CD14-positive monocyte (primary cell): ENCODE results near the gene PGAP2. TPM values are rescaled to one million over a fixed set of nuclear protein-coding genes. Genes with fewer than 3 reads are reported as not detected.
"Not testable (repeated sequence)": the region's sequence is repeated elsewhere in the genome, so short reads cannot be mapped to it uniquely, and the experiment has no call there.

Experiments
- DNase-seq, 3 donors: peaks; one replicate each; pipeline ENCODE4 v3.0.0-alpha.2; 2011 to 2022
- H2AFZ ChIP-seq: 2 replicates; pipeline ENCODE4 v1.6.0; 2012; ENCODE audit warnings: mild to moderate bottlenecking, low read depth, low read length, inconsistent platforms; ENCODE audit not compliant: insufficient read depth, poor library complexity, severe bottlenecking
- H3K27ac ChIP-seq, 2 donors: 1 replicate in 1 of 2; 2 replicates in 1 of 2; pipeline ENCODE4 v1.5.1; 2012 to 2013; ENCODE audit warnings: low read length in 2 of 2, control low read depth in 1 of 2, inconsistent platforms in 1 of 2, low read depth in 1 of 2, mild to moderate bottlenecking in 1 of 2
- H3K27me3 ChIP-seq, 2 donors: one replicate each; pipeline versions ENCODE4 v1.6.0 to v1.6.1; 2011 to 2013; ENCODE audit warnings: low read length in 2 of 2; ENCODE audit not compliant: control insufficient read depth in 2 of 2, insufficient read depth in 2 of 2
- H3K36me3 ChIP-seq, 2 donors: replicated peaks in 1 of 2; 1 replicate in 1 of 2; 2 replicates in 1 of 2; pipeline versions ENCODE4 v1.5.1 to v1.6.1; 2012 to 2013; ENCODE audit warnings: low read length in 2 of 2, control low read depth in 1 of 2, inconsistent platforms in 1 of 2, mild to moderate bottlenecking in 1 of 2; ENCODE audit not compliant: insufficient read depth in 2 of 2, control insufficient read depth in 1 of 2
- H3K4me1 ChIP-seq, 2 donors: 1 replicate in 1 of 2; 2 replicates in 1 of 2; pipeline versions ENCODE4 v1.5.1 to v1.6.1; 2012 to 2013; ENCODE audit warnings: low read length in 2 of 2, control low read depth in 1 of 2, inconsistent platforms in 1 of 2, mild to moderate bottlenecking in 1 of 2, moderate library complexity in 1 of 2; ENCODE audit not compliant: insufficient read depth in 2 of 2, control insufficient read depth in 1 of 2
- H3K4me2 ChIP-seq: replicated peaks from 2 replicates; pipeline ENCODE3; 2012; ENCODE audit warnings: low read length, moderate library complexity, mild to moderate bottlenecking; ENCODE audit not compliant: poor library complexity, severe bottlenecking; ENCODE audit errors: extremely low read depth
- H3K4me3 ChIP-seq, 3 experiments: fragments of 200-600 bp in 1 of 3; sonication (generic) in 1 of 3; replicated peaks in 1 of 3; 1 replicate in 2 of 3; 2 replicates in 1 of 3; pipeline ENCODE4 v1.5.1; 2011 to 2013; ENCODE audit warnings: low read length in 3 of 3, mild to moderate bottlenecking in 3 of 3, control low read depth in 2 of 3, low read depth in 2 of 3, inconsistent platforms in 1 of 3, moderate library complexity in 1 of 3
- H3K79me2 ChIP-seq: 2 replicates; pipeline ENCODE4 v1.6.0; 2012; ENCODE audit warnings: mild to moderate bottlenecking, control low read depth, inconsistent platforms, low read length, moderate library complexity; ENCODE audit not compliant: insufficient read depth
- H3K9ac ChIP-seq: 2 replicates; pipeline ENCODE4 v1.6.0; 2017; ENCODE audit warnings: low read length, mild to moderate bottlenecking; ENCODE audit not compliant: insufficient read depth, poor library complexity, severe bottlenecking
- H3K9me3 ChIP-seq, 2 donors: replicated peaks in 1 of 2; 1 replicate in 1 of 2; 2 replicates in 1 of 2; pipeline versions ENCODE4 v1.5.1 to v1.6.1; 2012 to 2013; ENCODE audit warnings: low read length in 2 of 2, control low read depth in 1 of 2; ENCODE audit not compliant: control insufficient read depth in 1 of 2, insufficient read depth in 1 of 2
- H4K20me1 ChIP-seq: 2 replicates; pipeline ENCODE4 v1.6.0; 2012; ENCODE audit warnings: mild to moderate bottlenecking, low read length, control low read depth, moderate library complexity; ENCODE audit not compliant: insufficient read depth
- H3K27ac Mint-ChIP-seq, 7 donors: one replicate each; pipeline ENCODE4 v1.8.0; 2020; ENCODE audit warnings: mild to moderate bottlenecking in 7 of 7, mixed read lengths in 7 of 7, moderate library complexity in 6 of 7, inconsistent platforms in 2 of 7
- H3K27me3 Mint-ChIP-seq, 3 donors: one replicate each; pipeline ENCODE4 v1.8.0; 2021 to 2022; ENCODE audit warnings: low read depth in 3 of 3, mild to moderate bottlenecking in 3 of 3, mixed read lengths in 3 of 3, moderate library complexity in 3 of 3, inconsistent platforms in 1 of 3
- H3K36me3 Mint-ChIP-seq, 2 donors: one replicate each; pipeline ENCODE4 v1.8.0; 2020; ENCODE audit warnings: mixed read lengths in 2 of 2, inconsistent platforms in 1 of 2, mild to moderate bottlenecking in 1 of 2
- H3K4me1 Mint-ChIP-seq: one replicate; pipeline ENCODE4 v1.8.0; 2020; ENCODE audit warnings: mild to moderate bottlenecking, mixed read lengths
- H3K4me3 Mint-ChIP-seq, 2 donors: one replicate each; pipeline ENCODE4 v1.8.0; 2020; ENCODE audit warnings: mild to moderate bottlenecking in 2 of 2, mixed read lengths in 2 of 2, moderate library complexity in 1 of 2
- H3K9me3 Mint-ChIP-seq, 7 donors: one replicate each; pipeline ENCODE4 v1.8.0; 2020 to 2022; ENCODE audit warnings: mixed read lengths in 7 of 7, mild to moderate bottlenecking in 6 of 7, moderate library complexity in 6 of 7, inconsistent platforms in 2 of 7
- WGBS: methylation state at CpG from one replicate; pipeline ENCODE4 v1.1.5; 2013; ENCODE audit warnings: missing lambda C conversion rate; ENCODE audit not compliant: insufficient coverage; 5-methylcytosine and 5-hydroxymethylcytosine counted together
- intact Hi-C, 2 donors: fragments of 100-400 bp; cut with micrococcal nuclease; formaldehyde crosslinking; loops; one replicate each; pipeline versions ENCODE4 v1.15.0 to v1.15.1; 2023
- polyA plus RNA-seq, 3 donors: library from polyadenylated mRNA; depleted of rRNA in 1 of 3; unstranded in 2 of 3; stranded (reverse) in 1 of 3; fragments of 300-500 nt in 2 of 3; fragments of >200 nt in 1 of 3; fragmentation: Illumina TruSeq in 2 of 3; gene quantifications; 1 replicate in 2 of 3; 2 replicates in 1 of 3; pipeline ENCODE4 v1.2.3, GENCODE V29; 2012 to 2021
- TF ChIP-seq, protein P1 (sequence below): fragments of 200-600 bp; IDR thresholded peaks from one replicate; pipeline ENCODE4 v1.8.0; 2022; ENCODE audit warnings: antibody characterized with exemption, mild to moderate bottlenecking

The PGAP2 gene
- polyA plus RNA-seq, 3 donors, result 5.8 to 17.9 (median 6.8) TPM

DNA sequence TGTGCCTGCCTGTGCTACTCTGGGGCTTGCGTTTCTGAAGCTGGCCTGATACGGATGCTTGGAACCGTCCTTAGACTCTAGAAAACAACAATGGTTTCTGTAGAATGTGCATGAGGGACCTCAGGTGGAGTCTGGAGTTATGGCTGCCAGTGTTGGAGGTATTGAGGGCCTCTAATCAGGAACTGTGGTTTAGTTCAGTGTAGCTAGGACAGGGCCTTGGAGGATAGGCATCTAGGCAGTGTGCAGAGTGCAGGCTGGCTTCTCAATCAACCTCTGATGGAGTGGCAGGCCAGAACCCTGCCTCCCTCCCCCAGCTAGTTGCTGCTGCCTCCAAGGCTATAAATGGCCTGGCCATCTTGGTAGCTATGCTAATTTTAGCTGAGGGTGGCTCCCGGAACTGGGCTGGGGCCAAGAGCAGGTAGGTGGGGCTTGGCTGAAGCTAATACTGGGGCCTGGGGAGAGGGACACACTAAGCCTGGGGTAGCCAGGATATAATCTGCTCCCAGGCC lies 51.1 kb downstream of the PGAP2 start:
- H3K4me2 ChIP-seq, result peak overlapping the region; percentile 97
- peak overlapping the region in 1 of 3 experiments; percentile 94 for H3K4me3 ChIP-seq
- no peaks in the 10 kb centered on the region for H3K27me3 Mint-ChIP-seq
- no peaks in the 10 kb centered on the region for H3K27me3 ChIP-seq
- peak overlapping the region; percentile 42 to 48 for H3K4me3 Mint-ChIP-seq
- peak overlapping the region; percentile 25 for H3K9ac ChIP-seq
- WGBS, result 71% methylated on average over 4 of the region's 4 CpGs
- intact Hi-C loops, result loop anchor here (2.0 to 5.0 kb wide), 4 partner anchors 13 to 103 kb away; no protein-coding TSS in a partner anchor
- H3K79me2 ChIP-seq, result peaks cover 89% of the 10 kb centered on the region
- H4K20me1 ChIP-seq, result peaks cover 79% of the 10 kb centered on the region
- H3K4me1 ChIP-seq, result peaks cover 56 to 72% of the 10 kb centered on the region in 2 donors
- peaks cover 72% of the 10 kb centered on the region for H3K4me1 Mint-ChIP-seq
- peak overlapping the region in 4 of 7 donors; percentile 10 to 83 (median 30) for H3K27ac Mint-ChIP-seq
- H3K9me3 ChIP-seq, result no peaks in the 10 kb centered on the region
- H3K36me3 Mint-ChIP-seq, result peaks cover 8 to 21% of the 10 kb centered on the region in 2 donors
- no peak overlapping the region for H2AFZ ChIP-seq
- DNase-seq, result no peak
- no peaks in the 10 kb centered on the region for H3K9me3 Mint-ChIP-seq
- H3K27ac ChIP-seq, result peak overlapping the region in 1 of 2 donors; percentile 94
- H3K36me3 ChIP-seq, result no peaks in the 10 kb centered on the region
- TF ChIP-seq, protein P1, sequence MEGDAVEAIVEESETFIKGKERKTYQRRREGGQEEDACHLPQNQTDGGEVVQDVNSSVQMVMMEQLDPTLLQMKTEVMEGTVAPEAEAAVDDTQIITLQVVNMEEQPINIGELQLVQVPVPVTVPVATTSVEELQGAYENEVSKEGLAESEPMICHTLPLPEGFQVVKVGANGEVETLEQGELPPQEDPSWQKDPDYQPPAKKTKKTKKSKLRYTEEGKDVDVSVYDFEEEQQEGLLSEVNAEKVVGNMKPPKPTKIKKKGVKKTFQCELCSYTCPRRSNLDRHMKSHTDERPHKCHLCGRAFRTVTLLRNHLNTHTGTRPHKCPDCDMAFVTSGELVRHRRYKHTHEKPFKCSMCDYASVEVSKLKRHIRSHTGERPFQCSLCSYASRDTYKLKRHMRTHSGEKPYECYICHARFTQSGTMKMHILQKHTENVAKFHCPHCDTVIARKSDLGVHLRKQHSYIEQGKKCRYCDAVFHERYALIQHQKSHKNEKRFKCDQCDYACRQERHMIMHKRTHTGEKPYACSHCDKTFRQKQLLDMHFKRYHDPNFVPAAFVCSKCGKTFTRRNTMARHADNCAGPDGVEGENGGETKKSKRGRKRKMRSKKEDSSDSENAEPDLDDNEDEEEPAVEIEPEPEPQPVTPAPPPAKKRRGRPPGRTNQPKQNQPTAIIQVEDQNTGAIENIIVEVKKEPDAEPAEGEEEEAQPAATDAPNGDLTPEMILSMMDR, result no peak

DNA sequence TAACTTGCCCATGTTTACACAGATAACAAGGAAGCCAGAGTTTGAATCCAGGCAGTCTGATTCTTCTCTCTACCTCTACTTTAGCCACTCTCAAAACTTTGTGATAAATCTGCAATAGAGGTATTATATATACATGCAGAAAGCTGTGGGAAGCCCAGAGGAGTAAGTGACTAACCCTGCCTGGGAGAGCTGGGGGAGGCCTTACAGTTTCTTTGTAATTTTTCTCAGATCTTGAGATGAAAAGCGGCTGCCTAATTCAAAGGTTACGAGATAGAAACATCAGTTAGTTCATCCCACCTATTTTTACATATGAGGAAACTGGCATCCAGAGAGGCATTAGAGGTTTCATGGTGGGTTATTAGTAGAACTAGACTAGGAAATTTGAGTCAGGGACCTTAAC lies 52.0 kb downstream of the PGAP2 start:
- peak overlapping the region; percentile 16 for H3K4me2 ChIP-seq
- H3K27ac ChIP-seq, result peak overlapping the region in 1 of 2 donors; percentile 94
- Mint-ChIP-seq H3K27me3 (no peaks in the 10 kb centered on the region), H3K36me3 (peaks cover 8 to 21% of the 10 kb centered on the region in 2 donors), H3K27ac (peak overlapping the region in 3 of 7 donors; percentile 31 to 37 (median 35)), H3K9me3 (no peaks in the 10 kb centered on the region), H3K4me1 (peaks cover 78% of the 10 kb centered on the region), H3K4me3 (no peak overlapping the region)
- no peaks in the 10 kb centered on the region for H3K27me3 ChIP-seq
- H3K9me3 ChIP-seq, result no peaks in the 10 kb centered on the region
- H3K36me3 ChIP-seq, result no peaks in the 10 kb centered on the region
- peaks cover 62 to 77% of the 10 kb centered on the region in 2 donors for H3K4me1 ChIP-seq
- intact Hi-C loops, result no loop called here
- H4K20me1 ChIP-seq, result peaks cover 89% of the 10 kb centered on the region
- TF ChIP-seq, protein P1, result no peak
- no peak overlapping the region for H3K4me3 ChIP-seq
- no peak for DNase-seq
- H3K9ac ChIP-seq, result no peak overlapping the region
- peaks cover 99% of the 10 kb centered on the region for H3K79me2 ChIP-seq
- H2AFZ ChIP-seq, result no peak overlapping the region
- WGBS, result no CpG with 5 or more reads among the region's 2 CpGs

DNA sequence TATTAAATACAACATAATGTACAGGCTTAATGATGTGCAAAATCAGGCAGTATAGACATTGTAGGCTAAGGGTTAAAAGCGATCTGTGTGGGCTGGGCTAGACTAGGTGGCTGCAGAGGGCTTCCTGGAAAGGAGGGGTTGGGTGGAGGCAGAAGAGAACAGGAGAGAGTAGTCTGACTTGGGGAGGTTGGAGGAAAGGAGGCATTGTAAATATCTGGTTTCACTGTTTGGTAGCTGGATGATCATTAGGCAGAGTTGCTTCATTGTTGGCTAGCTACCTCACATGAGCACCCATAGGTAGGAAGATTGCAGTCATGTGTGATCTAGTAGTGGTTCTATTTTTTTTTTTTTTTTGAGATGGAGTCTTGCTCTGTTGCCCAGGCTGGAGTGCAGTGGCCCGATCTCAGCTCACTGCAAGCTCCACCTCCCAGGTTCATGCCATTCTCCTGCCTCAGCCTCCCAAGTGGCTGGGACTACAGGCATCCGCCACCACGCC lies 52.6 kb downstream of the PGAP2 start:
- H3K36me3 ChIP-seq, H3K9me3 Mint-ChIP-seq, H3K4me3 ChIP-seq, H2AFZ ChIP-seq, H3K9ac ChIP-seq, H3K27me3 ChIP-seq, H3K9me3 ChIP-seq, H3K27me3 Mint-ChIP-seq, intact Hi-C loops, DNase-seq: not testable (repeated sequence)
- Mint-ChIP-seq H3K27ac (peak overlapping the region in 4 of 7 donors; percentile 1 to 85 (median 52)), H3K4me1 (peaks cover 84% of the 10 kb centered on the region), H3K4me3 (peak overlapping the region in 1 of 2 donors; percentile 11), H3K36me3 (peaks cover 8 to 21% of the 10 kb centered on the region in 2 donors)
- whole genome bisulfite sequencing, result 0% methylated on average over 1 of the region's 4 CpGs
- Histone ChIP-seq H3K79me2 (peaks cover 100% of the 10 kb centered on the region), H3K4me1 (peaks cover 68 to 82% of the 10 kb centered on the region in 2 donors), H4K20me1 (peaks cover 92% of the 10 kb centered on the region), H3K27ac (peak overlapping the region in 1 of 2 donors; percentile 94), H3K4me2 (peak overlapping the region; percentile 16)
